CD4-positive, alpha-beta T cell treated with Interleukin-15 for 4 hours (primary cell): ENCODE data around the gene ZSWIM6.
"Not testable (repeated sequence)": the region's sequence is repeated elsewhere in the genome, so short reads cannot be mapped to it uniquely, and the experiment has no call there.

Source experiments
- DNase-seq: peaks from one replicate; pipeline ENCODE4 v3.0.0-alpha.2; 2020; ENCODE audit warnings: low spot score

ZSWIM6 gene

GRCh38 chr5:61407706-61408270 lies 75.7 kb downstream of the ZSWIM6 start:
- no peak for DNase-seq

- DNase-seq, result peak; percentile 95
These were observed 76.6 kb downstream of the ZSWIM6 start for GRCh38 chr5:61408476-61409168.

- DNase-seq, result no peak
These were observed 77.5 kb downstream of the ZSWIM6 start for GRCh38 chr5:61409568-61409967.

GRCh38 chr5:61410811-61411210 lies 78.8 kb downstream of the ZSWIM6 start:
- DNase-seq, result no peak

GRCh38 chr5:61412361-61412760 lies 80.3 kb downstream of the ZSWIM6 start:
- DNase-seq, result no peak

- not testable (repeated sequence) for DNase-seq
These were observed 81.1 kb downstream of the ZSWIM6 start for GRCh38 chr5:61413205-61413604.

- no peak for DNase-seq
These were observed 82.7 kb downstream of the ZSWIM6 start for GRCh38 chr5:61414806-61415205.

GRCh38 chr5:61416010-61416409 lies 84.0 kb downstream of the ZSWIM6 start:
- peak; percentile 31 for DNase-seq

- no peak for DNase-seq
These were observed 84.4 kb downstream of the ZSWIM6 start for GRCh38 chr5:61416420-61416819.

GRCh38 chr5:61417340-61417739 lies 85.3 kb downstream of the ZSWIM6 start:
- no peak for DNase-seq

- no peak for DNase-seq
These were observed 85.8 kb downstream of the ZSWIM6 start for GRCh38 chr5:61417851-61418250.

GRCh38 chr5:61419106-61419505 lies 87.0 kb downstream of the ZSWIM6 start:
- no peak for DNase-seq

GRCh38 chr5:61420016-61420415 lies 88.0 kb downstream of the ZSWIM6 start:
- DNase-seq, result no peak

- not testable (repeated sequence) for DNase-seq
These were observed 89.2 kb downstream of the ZSWIM6 start for GRCh38 chr5:61421262-61421661.

GRCh38 chr5:61423487-61424145 lies 91.6 kb downstream of the ZSWIM6 start:
- no peak for DNase-seq

GRCh38 chr5:61425918-61426317 lies 93.9 kb downstream of the ZSWIM6 start:
- DNase-seq, result no peak

- DNase-seq, result no peak
These were observed 97.8 kb downstream of the ZSWIM6 start for GRCh38 chr5:61429906-61430305.

- DNase-seq, result no peak
These were observed 100.0 kb downstream of the ZSWIM6 start for GRCh38 chr5:61431923-61432620.

GRCh38 chr5:61435368-61435767 lies 103.3 kb downstream of the ZSWIM6 start:
- DNase-seq, result no peak

GRCh38 chr5:61438298-61438970 lies 106.4 kb downstream of the ZSWIM6 start:
- no peak for DNase-seq

GRCh38 chr5:61440086-61440485 lies 108.0 kb downstream of the ZSWIM6 start:
- no peak for DNase-seq

GRCh38 chr5:61440596-61440995 lies 108.5 kb downstream of the ZSWIM6 start:
- no peak for DNase-seq
